Measurements from ENCODE around the gene BAIAP3. TPM values are rescaled to one million over a fixed set of nuclear protein-coding genes. Genes with fewer than 3 reads are reported as not detected.

Gene BAIAP3
- total and polyA plus RNA-seq, 2 experiments from 2014 or later: 5.2 to 13.0 TPM

GRCh38 chr16:1374418-1375297 is 41.2 kb downstream of the BAIAP3 start:
- Histone ChIP-seq H3K27ac (ENCODE audit: low read depth) (0 out of 2 replicates have a peak overlapping the region, but pooled peaks have one; percentile 26), H2AFZ (no peak overlapping the region), H3K4me2 (no peak overlapping the region), H3K79me2 (replicated peaks; ENCODE audit: insufficient read depth) (peaks cover 25% of the 10 kb centered on the region), H3K27me3 (ENCODE audit: insufficient read depth) (no peaks in the 10 kb centered on the region), H3K36me3 (ENCODE audit: insufficient read depth) (no peaks in the 10 kb centered on the region), H4K20me1 (replicated peaks; ENCODE audit: insufficient read depth) (peaks cover 6% of the 10 kb centered on the region), H3K4me1 (ENCODE audit: insufficient read depth) (peaks cover 12% of the 10 kb centered on the region), H3K9me2 (ENCODE audit: insufficient read depth) (no peaks in the 10 kb centered on the region), H3K4me3 (no peak overlapping the region), H3F3A (replicated peaks; ENCODE audit: low read depth) (no peaks in the 10 kb centered on the region)
- H3K4me1 Mint-ChIP-seq: peaks cover 11% of the 10 kb centered on the region
- TF ChIP-seq CREB1 (CRISPR knock-in tag; IDR thresholded peaks at IDR 0.05; ENCODE audit: low read depth) (no peak), STAT1 (IDR thresholded peaks at IDR 0.05; ENCODE audit: unreplicated experiment) (no peak), JUNB (IDR thresholded peaks at IDR 0.05; ENCODE audit: unreplicated experiment) (no peak), ZNF331 (CRISPR knock-in tag; IDR thresholded peaks at IDR 0.05; ENCODE audit: low read depth) (no peak), CTCF (conservative IDR thresholded peaks at IDR 0.05; ENCODE audit: low read depth in 2 of 2) (no peak), EZH2 (IDR thresholded peaks at IDR 0.05; ENCODE audit: low read depth, unreplicated experiment) (no peak), POLR2AphosphoS5 (IDR thresholded peaks at IDR 0.05; ENCODE audit: low read depth) (no peak), NANOG (IDR thresholded peaks at IDR 0.05; ENCODE audit: borderline replicate concordance) (no peak), ZNF114 (CRISPR knock-in tag; IDR thresholded peaks at IDR 0.05) (no peak), EZH2phosphoT487 (IDR thresholded peaks at IDR 0.05; ENCODE audit: unreplicated experiment) (no peak)
- TF ChIP-seq, protein P1, sequence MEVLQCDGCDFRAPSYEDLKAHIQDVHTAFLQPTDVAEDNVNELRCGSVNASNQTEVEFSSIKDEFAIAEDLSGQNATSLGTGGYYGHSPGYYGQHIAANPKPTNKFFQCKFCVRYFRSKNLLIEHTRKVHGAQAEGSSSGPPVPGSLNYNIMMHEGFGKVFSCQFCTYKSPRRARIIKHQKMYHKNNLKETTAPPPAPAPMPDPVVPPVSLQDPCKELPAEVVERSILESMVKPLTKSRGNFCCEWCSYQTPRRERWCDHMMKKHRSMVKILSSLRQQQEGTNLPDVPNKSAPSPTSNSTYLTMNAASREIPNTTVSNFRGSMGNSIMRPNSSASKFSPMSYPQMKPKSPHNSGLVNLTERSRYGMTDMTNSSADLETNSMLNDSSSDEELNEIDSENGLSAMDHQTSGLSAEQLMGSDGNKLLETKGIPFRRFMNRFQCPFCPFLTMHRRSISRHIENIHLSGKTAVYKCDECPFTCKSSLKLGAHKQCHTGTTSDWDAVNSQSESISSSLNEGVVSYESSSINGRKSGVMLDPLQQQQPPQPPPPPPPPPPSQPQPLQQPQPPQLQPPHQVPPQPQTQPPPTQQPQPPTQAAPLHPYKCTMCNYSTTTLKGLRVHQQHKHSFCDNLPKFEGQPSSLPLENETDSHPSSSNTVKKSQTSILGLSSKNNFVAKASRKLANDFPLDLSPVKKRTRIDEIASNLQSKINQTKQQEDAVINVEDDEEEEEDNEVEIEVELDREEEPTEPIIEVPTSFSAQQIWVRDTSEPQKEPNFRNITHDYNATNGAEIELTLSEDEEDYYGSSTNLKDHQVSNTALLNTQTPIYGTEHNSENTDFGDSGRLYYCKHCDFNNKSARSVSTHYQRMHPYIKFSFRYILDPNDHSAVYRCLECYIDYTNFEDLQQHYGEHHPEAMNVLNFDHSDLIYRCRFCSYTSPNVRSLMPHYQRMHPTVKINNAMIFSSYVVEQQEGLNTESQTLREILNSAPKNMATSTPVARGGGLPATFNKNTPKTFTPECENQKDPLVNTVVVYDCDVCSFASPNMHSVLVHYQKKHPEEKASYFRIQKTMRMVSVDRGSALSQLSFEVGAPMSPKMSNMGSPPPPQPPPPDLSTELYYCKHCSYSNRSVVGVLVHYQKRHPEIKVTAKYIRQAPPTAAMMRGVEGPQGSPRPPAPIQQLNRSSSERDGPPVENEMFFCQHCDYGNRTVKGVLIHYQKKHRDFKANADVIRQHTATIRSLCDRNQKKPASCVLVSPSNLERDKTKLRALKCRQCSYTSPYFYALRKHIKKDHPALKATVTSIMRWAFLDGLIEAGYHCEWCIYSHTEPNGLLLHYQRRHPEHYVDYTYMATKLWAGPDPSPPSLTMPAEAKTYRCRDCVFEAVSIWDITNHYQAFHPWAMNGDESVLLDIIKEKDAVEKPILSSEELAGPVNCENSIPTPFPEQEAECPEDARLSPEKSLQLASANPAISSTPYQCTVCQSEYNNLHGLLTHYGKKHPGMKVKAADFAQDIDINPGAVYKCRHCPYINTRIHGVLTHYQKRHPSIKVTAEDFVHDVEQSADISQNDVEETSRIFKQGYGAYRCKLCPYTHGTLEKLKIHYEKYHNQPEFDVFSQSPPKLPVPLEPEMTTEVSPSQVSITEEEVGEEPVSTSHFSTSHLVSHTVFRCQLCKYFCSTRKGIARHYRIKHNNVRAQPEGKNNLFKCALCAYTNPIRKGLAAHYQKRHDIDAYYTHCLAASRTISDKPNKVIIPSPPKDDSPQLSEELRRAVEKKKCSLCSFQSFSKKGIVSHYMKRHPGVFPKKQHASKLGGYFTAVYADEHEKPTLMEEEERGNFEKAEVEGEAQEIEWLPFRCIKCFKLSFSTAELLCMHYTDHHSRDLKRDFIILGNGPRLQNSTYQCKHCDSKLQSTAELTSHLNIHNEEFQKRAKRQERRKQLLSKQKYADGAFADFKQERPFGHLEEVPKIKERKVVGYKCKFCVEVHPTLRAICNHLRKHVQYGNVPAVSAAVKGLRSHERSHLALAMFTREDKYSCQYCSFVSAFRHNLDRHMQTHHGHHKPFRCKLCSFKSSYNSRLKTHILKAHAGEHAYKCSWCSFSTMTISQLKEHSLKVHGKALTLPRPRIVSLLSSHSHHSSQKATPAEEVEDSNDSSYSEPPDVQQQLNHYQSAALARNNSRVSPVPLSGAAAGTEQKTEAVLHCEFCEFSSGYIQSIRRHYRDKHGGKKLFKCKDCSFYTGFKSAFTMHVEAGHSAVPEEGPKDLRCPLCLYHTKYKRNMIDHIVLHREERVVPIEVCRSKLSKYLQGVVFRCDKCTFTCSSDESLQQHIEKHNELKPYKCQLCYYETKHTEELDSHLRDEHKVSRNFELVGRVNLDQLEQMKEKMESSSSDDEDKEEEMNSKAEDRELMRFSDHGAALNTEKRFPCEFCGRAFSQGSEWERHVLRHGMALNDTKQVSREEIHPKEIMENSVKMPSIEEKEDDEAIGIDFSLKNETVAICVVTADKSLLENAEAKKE (CRISPR knock-in tag; IDR thresholded peaks at IDR 0.05): no peak
- TF ChIP-seq, protein P2, sequence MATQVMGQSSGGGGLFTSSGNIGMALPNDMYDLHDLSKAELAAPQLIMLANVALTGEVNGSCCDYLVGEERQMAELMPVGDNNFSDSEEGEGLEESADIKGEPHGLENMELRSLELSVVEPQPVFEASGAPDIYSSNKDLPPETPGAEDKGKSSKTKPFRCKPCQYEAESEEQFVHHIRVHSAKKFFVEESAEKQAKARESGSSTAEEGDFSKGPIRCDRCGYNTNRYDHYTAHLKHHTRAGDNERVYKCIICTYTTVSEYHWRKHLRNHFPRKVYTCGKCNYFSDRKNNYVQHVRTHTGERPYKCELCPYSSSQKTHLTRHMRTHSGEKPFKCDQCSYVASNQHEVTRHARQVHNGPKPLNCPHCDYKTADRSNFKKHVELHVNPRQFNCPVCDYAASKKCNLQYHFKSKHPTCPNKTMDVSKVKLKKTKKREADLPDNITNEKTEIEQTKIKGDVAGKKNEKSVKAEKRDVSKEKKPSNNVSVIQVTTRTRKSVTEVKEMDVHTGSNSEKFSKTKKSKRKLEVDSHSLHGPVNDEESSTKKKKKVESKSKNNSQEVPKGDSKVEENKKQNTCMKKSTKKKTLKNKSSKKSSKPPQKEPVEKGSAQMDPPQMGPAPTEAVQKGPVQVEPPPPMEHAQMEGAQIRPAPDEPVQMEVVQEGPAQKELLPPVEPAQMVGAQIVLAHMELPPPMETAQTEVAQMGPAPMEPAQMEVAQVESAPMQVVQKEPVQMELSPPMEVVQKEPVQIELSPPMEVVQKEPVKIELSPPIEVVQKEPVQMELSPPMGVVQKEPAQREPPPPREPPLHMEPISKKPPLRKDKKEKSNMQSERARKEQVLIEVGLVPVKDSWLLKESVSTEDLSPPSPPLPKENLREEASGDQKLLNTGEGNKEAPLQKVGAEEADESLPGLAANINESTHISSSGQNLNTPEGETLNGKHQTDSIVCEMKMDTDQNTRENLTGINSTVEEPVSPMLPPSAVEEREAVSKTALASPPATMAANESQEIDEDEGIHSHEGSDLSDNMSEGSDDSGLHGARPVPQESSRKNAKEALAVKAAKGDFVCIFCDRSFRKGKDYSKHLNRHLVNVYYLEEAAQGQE (IDR thresholded peaks at IDR 0.05; ENCODE audit: unreplicated experiment): no peak
- TF ChIP-seq, protein P3, sequence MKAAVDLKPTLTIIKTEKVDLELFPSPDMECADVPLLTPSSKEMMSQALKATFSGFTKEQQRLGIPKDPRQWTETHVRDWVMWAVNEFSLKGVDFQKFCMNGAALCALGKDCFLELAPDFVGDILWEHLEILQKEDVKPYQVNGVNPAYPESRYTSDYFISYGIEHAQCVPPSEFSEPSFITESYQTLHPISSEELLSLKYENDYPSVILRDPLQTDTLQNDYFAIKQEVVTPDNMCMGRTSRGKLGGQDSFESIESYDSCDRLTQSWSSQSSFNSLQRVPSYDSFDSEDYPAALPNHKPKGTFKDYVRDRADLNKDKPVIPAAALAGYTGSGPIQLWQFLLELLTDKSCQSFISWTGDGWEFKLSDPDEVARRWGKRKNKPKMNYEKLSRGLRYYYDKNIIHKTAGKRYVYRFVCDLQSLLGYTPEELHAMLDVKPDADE (IDR thresholded peaks at IDR 0.05): no peak
- peaks cover 10% of the 10 kb centered on the region for H3K27me3 Mint-ChIP-seq (ENCODE audit: insufficient read depth, low read depth, poor library complexity)
- H3K9me3 Mint-ChIP-seq: no peaks in the 10 kb centered on the region
- no peak overlapping the region for H3K4me3 Mint-ChIP-seq
- no peak overlapping the region for H3K27ac Mint-ChIP-seq
- ATAC-seq (no peak), DNase-seq (ENCODE audit: low spot score) (no peak)
- H3K36me3 Mint-ChIP-seq (ENCODE audit: low read depth): peaks cover 10% of the 10 kb centered on the region; the same call in 1 of the 3 replicates

All from GM23338 (cell line).